ENCODE results near the gene S1PR4.
A peak's percentile ranks its signal among the peaks of the same experiment; 100 is the strongest.

The S1PR4 gene

GRCh38 chr19:3178377-3178972 lies at the start of gene S1PR4:
S1PR4 (plus strand) TSS chr19:3178769; CDS start chr19:3178793, 24 bp downstream.
- DNase-seq (ENCODE audit: low read depth) = peak; percentile 45

- DNase-seq (ENCODE audit: low read depth) = no peak
Observed at GRCh38 chr19:3129112-3129511, 49.5 kb upstream of the S1PR4 start.

GRCh38 chr19:3131168-3131567 lies 47.4 kb upstream of the S1PR4 start:
- DNase-seq (ENCODE audit: low read depth) = no peak

GRCh38 chr19:3132971-3133792 lies 45.4 kb upstream of the S1PR4 start:
- peak; percentile 67 for DNase-seq (ENCODE audit: low read depth)

GRCh38 chr19:3133793-3134116 lies 44.8 kb upstream of the S1PR4 start:
- DNase-seq (ENCODE audit: low read depth) = no peak

GRCh38 chr19:3135961-3136683 lies 42.4 kb upstream of the S1PR4 start, which contains the start of gene GNA15:
GNA15 (plus strand) TSS chr19:3136033; CDS start chr19:3136451, 418 bp downstream.
- DNase-seq (ENCODE audit: low read depth) = peak; percentile 11

GRCh38 chr19:3136684-3137055 lies 41.9 kb upstream of the S1PR4 start:
- no peak for DNase-seq (ENCODE audit: low read depth)

- DNase-seq (ENCODE audit: low read depth) = no peak
Observed at GRCh38 chr19:3137119-3137518, 41.5 kb upstream of the S1PR4 start.

- no peak for DNase-seq (ENCODE audit: low read depth)
Observed at GRCh38 chr19:3138268-3138667, 40.3 kb upstream of the S1PR4 start.

GRCh38 chr19:3140667-3141038 lies 37.9 kb upstream of the S1PR4 start:
- DNase-seq (ENCODE audit: low read depth) = no peak

- DNase-seq (ENCODE audit: low read depth) = no peak
Observed at GRCh38 chr19:3142292-3142670, 36.3 kb upstream of the S1PR4 start.

GRCh38 chr19:3142781-3143337 lies 35.7 kb upstream of the S1PR4 start:
- DNase-seq (ENCODE audit: low read depth) = no peak

- no peak for DNase-seq (ENCODE audit: low read depth)
Observed at GRCh38 chr19:3145909-3146676, 32.5 kb upstream of the S1PR4 start.

GRCh38 chr19:3146677-3147100 lies 31.9 kb upstream of the S1PR4 start:
- DNase-seq (ENCODE audit: low read depth) = peak; percentile 51

GRCh38 chr19:3148503-3148902 lies 30.1 kb upstream of the S1PR4 start:
- no peak for DNase-seq (ENCODE audit: low read depth)

- no peak for DNase-seq (ENCODE audit: low read depth)
Observed at GRCh38 chr19:3149089-3149488, 29.5 kb upstream of the S1PR4 start.

- DNase-seq (ENCODE audit: low read depth) = no peak
Observed at GRCh38 chr19:3149526-3150505, 28.8 kb upstream of the S1PR4 start.

- no peak for DNase-seq (ENCODE audit: low read depth)
Observed at GRCh38 chr19:3150739-3151329, 27.7 kb upstream of the S1PR4 start.

GRCh38 chr19:3151563-3152418 lies 26.8 kb upstream of the S1PR4 start:
- no peak for DNase-seq (ENCODE audit: low read depth)

- no peak for DNase-seq (ENCODE audit: low read depth)
Observed at GRCh38 chr19:3152419-3152780, 26.2 kb upstream of the S1PR4 start.

Data from activated T-cell treated with anti-CD3 and anti-CD28 coated beads for 24 hours (primary cell).